Gastroesophageal sphincter (tissue), 4 donors: ENCODE measurements around the gene RNU6-8. TPM values are rescaled to one million over a fixed set of nuclear protein-coding genes. Genes with fewer than 3 reads are reported as not detected.

Experiments used
- ATAC-seq: fragments of 150-250 bp; one replicate; pipeline ENCODE4 v1.9.1; 2016; ENCODE audit warnings: mild to moderate bottlenecking, moderate library complexity
- H3K27ac ChIP-seq, 4 donors: fragments of 200-600 bp; sonication (generic) in 3 of 4; 1 replicate in 3 of 4; 2 replicates in 1 of 4; pipeline ENCODE4 v1.5.1; 2016 to 2019
- H3K27me3 ChIP-seq: fragments of 200-600 bp; sonication (generic); one replicate; pipeline ENCODE4 v1.5.1; 2019
- H3K36me3 ChIP-seq, 2 donors: fragments of 200-600 bp; sonication (generic); one replicate each; pipeline ENCODE4 v1.5.1; 2019; ENCODE audit warnings: control low read depth in 1 of 2
- H3K4me1 ChIP-seq, 3 donors: fragments of 200-600 bp; sonication (generic); 1 replicate in 2 of 3; 2 replicates in 1 of 3; pipeline ENCODE4 v1.5.1; 2016 to 2019; ENCODE audit warnings: control low read depth in 2 of 3
- H3K4me3 ChIP-seq, 2 donors: fragments of 200-600 bp; sonication (generic); one replicate each; pipeline ENCODE4 v1.5.1; 2019; ENCODE audit warnings: mild to moderate bottlenecking in 1 of 2, moderate library complexity in 1 of 2
- H3K9me3 ChIP-seq, 3 donors: fragments of 200-600 bp; sonication (generic); one replicate each; pipeline ENCODE4 v1.5.1; 2017 to 2019; ENCODE audit warnings: control low read depth in 2 of 3
- EP300 ChIP-seq: sonication (generic); formaldehyde crosslinking; IDR thresholded peaks from one replicate; pipeline ENCODE4 v1.6.1; 2017; ENCODE audit warnings: antibody characterized with exemption, mild to moderate bottlenecking
- POLR2A ChIP-seq, 2 donors: fragments of 450-650 bp; IDR thresholded peaks; one replicate each; pipeline ENCODE4 v1.6.1; 2017; ENCODE audit warnings: antibody characterized with exemption in 2 of 2, mild to moderate bottlenecking in 2 of 2, moderate library complexity in 1 of 2
- POLR2AphosphoS5 ChIP-seq: sonication (generic); formaldehyde crosslinking; IDR thresholded peaks from one replicate; pipeline ENCODE4 v1.6.1; 2017; ENCODE audit warnings: antibody characterized with exemption
- WGBS, 2 donors: methylation state at CpG; one replicate each; pipeline ENCODE4 v1.1.5; 2018; ENCODE audit warnings: low coverage in 1 of 2; 5-methylcytosine and 5-hydroxymethylcytosine counted together
- total RNA-seq, 4 donors: library from RNA; depleted of rRNA; stranded (reverse); fragments of >200 nt; gene quantifications; one replicate each; pipeline ENCODE4 v1.1.0, GENCODE V29; 2016
- TF ChIP-seq, protein P1 (sequence below), 4 experiments: fragments of 200-600 bp in 2 of 4; fragments of 450-650 bp in 2 of 4; sonication (generic) in 1 of 4; IDR thresholded peaks; one replicate each; pipeline ENCODE4 v1.5.1; 2017 to 2019; ENCODE audit warnings: antibody characterized with exemption in 4 of 4, mild to moderate bottlenecking in 2 of 4, moderate library complexity in 2 of 4

RNU6-8 gene
- total RNA-seq, 4 donors from 2014 or later, result not detected

DNA sequence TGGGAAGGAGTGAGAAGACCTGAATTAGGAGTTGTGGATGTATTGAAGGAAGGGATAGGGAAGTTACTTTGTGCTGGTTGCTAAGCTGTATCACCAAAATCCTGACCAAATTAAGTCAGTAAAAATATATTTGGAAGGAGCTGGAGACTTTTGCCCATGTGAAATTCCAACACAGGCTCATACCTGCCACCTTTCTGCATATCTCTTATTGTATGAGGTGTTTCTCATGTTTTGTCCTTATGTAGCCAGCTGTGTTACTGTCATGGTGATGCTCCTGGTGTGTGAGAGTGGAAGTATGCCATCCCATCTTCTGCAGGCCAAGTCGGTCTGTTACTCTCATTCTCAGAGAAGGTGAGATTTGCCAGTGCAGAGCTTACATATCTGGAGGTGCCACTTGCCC, 29.4 kb upstream of the RNU6-8 start:
- Histone ChIP-seq H3K27ac (no peak overlapping the region), H3K36me3 (no peaks in the 10 kb centered on the region), H3K9me3 (no peaks in the 10 kb centered on the region), H3K4me3 (no peak overlapping the region), H3K4me1 (peaks cover 0 to 23% (median 0%) of the 10 kb centered on the region in 3 donors), H3K27me3 (no peaks in the 10 kb centered on the region)
- TF ChIP-seq POLR2AphosphoS5 (no peak), POLR2A (IDR thresholded peaks at IDR 0.05) (no peak), EP300 (no peak)
- TF ChIP-seq, protein P1, sequence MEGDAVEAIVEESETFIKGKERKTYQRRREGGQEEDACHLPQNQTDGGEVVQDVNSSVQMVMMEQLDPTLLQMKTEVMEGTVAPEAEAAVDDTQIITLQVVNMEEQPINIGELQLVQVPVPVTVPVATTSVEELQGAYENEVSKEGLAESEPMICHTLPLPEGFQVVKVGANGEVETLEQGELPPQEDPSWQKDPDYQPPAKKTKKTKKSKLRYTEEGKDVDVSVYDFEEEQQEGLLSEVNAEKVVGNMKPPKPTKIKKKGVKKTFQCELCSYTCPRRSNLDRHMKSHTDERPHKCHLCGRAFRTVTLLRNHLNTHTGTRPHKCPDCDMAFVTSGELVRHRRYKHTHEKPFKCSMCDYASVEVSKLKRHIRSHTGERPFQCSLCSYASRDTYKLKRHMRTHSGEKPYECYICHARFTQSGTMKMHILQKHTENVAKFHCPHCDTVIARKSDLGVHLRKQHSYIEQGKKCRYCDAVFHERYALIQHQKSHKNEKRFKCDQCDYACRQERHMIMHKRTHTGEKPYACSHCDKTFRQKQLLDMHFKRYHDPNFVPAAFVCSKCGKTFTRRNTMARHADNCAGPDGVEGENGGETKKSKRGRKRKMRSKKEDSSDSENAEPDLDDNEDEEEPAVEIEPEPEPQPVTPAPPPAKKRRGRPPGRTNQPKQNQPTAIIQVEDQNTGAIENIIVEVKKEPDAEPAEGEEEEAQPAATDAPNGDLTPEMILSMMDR (IDR thresholded peaks at IDR 0.05), result no peak
- 80 to 100% methylated on average over 1 of the region's 1 CpG for WGBS, 2 donors
- no peak for ATAC-seq

DNA sequence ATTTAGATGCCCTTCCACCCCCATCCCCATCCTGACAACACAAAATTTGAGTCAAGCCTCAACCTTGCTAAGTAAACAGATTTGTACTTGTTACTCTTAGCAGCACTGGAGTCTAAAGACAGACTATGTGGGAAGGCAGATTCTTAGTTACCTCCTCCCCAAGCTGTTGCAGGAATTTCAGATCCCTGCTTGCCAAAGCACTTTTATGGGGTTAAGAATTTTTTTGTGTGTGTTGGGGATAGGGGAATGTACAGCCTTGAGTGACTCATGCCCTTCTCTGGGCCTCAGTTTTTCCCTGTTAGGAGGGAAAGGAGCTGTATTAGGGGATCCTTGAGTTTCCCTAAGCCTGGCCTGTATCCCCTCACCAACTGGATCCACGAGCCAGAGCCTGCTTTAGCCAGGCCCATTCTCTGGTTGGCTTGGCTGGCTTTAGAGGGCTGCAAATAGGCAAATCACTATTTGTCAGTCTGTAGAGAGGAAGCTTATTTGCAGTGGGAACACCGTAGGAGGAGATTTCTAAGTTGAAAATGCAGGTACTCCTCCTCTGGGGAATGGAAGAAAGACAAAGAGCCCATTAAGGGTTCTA, 27.7 kb upstream of the RNU6-8 start:
- Histone ChIP-seq H3K9me3 (no peaks in the 10 kb centered on the region), H3K27ac (peak overlapping the region in 3 of 4 donors; percentile 54 to 73 (median 64)), H3K36me3 (no peaks in the 10 kb centered on the region), H3K27me3 (no peaks in the 10 kb centered on the region), H3K4me1 (peaks cover 0 to 24% (median 0%) of the 10 kb centered on the region in 3 donors), H3K4me3 (no peak overlapping the region)
- WGBS, 2 donors, result 86% methylated on average over 1 of the region's 2 CpGs; no CpG with 5 or more reads in 1 of the 2 donors
- no peak for ATAC-seq
- TF ChIP-seq, protein P1 (IDR thresholded peaks at IDR 0.05), result no peak
- TF ChIP-seq EP300 (no peak), POLR2AphosphoS5 (no peak), POLR2A (IDR thresholded peaks at IDR 0.05) (no peak)

DNA sequence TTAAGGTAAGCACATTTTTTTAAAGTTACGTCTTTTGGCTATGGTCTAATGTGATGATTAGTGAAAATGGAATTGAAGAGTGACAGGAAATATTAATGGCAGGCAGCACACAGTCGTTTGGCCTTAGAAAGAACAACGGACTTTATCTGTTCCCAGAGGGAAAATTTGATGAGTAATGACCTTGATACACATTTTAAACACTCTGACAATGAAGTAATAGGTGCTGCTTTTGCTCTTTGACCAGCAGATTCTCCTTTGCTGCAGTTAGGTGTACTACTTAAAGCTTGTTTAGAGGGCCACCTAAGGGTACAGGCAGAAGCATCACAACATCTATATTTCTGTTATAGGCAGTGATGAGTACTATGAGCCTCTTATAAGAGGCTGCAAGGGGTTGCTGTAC, 27.1 kb upstream of the RNU6-8 start:
- Histone ChIP-seq H3K27me3 (no peaks in the 10 kb centered on the region), H3K36me3 (no peaks in the 10 kb centered on the region), H3K9me3 (no peaks in the 10 kb centered on the region), H3K4me1 (peaks cover 0 to 30% (median 1%) of the 10 kb centered on the region in 3 donors), H3K27ac (peak overlapping the region; percentile 43 to 73 (median 59)), H3K4me3 (no peak overlapping the region)
- ATAC-seq, result no peak
- TF ChIP-seq EP300, result no peak
- no peak for TF ChIP-seq POLR2A (IDR thresholded peaks at IDR 0.05)
- TF ChIP-seq, protein P1 (IDR thresholded peaks at IDR 0.05), result no peak
- no peak for TF ChIP-seq POLR2AphosphoS5
- 0 to 16% methylated on average over 3 of the region's 3 CpGs for WGBS, 2 donors

DNA sequence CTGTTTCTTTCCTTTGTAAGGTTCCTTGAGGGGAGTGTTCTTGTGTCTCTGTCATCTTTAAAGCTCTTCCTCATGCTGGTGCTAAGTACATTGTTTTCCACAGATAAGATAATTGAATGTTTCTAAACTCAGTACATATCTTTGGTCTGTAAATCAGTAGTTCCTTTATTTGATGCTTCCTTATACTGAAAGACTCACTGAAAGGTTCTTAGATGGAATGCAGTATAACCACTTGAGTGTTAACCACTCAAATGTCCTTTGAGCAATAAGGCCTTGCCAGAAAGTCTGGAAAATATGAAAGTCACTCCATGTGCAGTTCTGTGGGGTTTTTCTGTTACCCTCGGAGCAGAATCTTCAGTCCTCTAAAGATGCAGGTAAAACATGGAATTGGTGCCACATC, 23.0 kb upstream of the RNU6-8 start:
- H3K27me3 ChIP-seq, result no peaks in the 10 kb centered on the region
- H3K4me3 ChIP-seq, result no peak overlapping the region
- no peaks in the 10 kb centered on the region for H3K36me3 ChIP-seq
- WGBS, 2 donors, result 43% methylated on average over 1 of the region's 1 CpG; no CpG with 5 or more reads in 1 of the 2 donors
- TF ChIP-seq EP300 (no peak), POLR2AphosphoS5 (no peak), POLR2A (IDR thresholded peaks at IDR 0.05) (no peak)
- TF ChIP-seq, protein P1 (IDR thresholded peaks at IDR 0.05), result no peak
- peak overlapping the region in 1 of 4 donors; percentile 70 for H3K27ac ChIP-seq
- no peak for ATAC-seq
- peaks cover 0 to 23% (median 3%) of the 10 kb centered on the region in 3 donors for H3K4me1 ChIP-seq
- no peaks in the 10 kb centered on the region for H3K9me3 ChIP-seq

DNA sequence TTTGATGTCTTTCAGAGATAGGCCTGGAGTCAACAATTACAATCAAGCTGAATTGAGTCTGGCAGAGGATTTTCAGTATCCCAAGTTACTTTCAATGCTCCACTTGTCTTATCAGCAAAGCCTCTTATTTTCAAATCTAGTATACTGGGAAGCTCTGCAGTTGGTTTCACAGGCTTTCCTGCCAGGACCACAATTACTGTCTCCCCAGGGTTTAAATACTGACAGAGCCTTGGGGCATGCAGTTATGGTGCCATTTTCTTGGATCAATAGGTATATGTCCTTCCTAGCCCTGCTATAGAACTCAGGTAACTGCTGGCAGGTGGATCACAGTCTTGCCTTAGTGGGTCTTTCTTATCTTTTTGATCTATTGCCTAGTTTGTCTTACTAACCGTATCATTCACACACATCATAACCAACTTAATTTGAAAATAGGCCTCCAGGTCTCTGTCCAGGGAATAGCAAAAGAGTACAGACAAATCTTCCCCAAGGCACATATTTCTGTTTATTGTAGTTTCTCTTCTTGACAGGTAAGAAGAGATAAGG, 22.4 kb upstream of the RNU6-8 start:
- Histone ChIP-seq H3K27me3 (no peaks in the 10 kb centered on the region), H3K9me3 (no peaks in the 10 kb centered on the region), H3K4me1 (peaks cover 0 to 17% (median 3%) of the 10 kb centered on the region in 3 donors), H3K36me3 (no peaks in the 10 kb centered on the region), H3K4me3 (no peak overlapping the region), H3K27ac (peak overlapping the region in 3 of 4 donors; percentile 21 to 70 (median 35))
- no peak for ATAC-seq
- WGBS, 2 donors, result 31 to 67% methylated on average over 1 of the region's 1 CpG
- TF ChIP-seq EP300 (no peak), POLR2A (IDR thresholded peaks at IDR 0.05) (no peak)
- TF ChIP-seq, protein P1 (IDR thresholded peaks at IDR 0.05), result no peak
